ENCODE data around the gene SRA1.

- no peak for TF ChIP-seq TAF1 (conservative IDR thresholded peaks at IDR 0.05)
- TF ChIP-seq CTCF (IDR thresholded peaks at IDR 0.05; ENCODE audit: low read depth, low read length, missing input control): no peak
- TF ChIP-seq RAD21 (IDR thresholded peaks at IDR 0.05): no peak
- TF ChIP-seq JUND (IDR thresholded peaks at IDR 0.05): no peak
- no peak for TF ChIP-seq SP1 (IDR thresholded peaks at IDR 0.05)
- TF ChIP-seq HNF4A (conservative IDR thresholded peaks at IDR 0.05): no peak
- TF ChIP-seq MAX (IDR thresholded peaks at IDR 0.05): no peak
These were observed 36.9 kb upstream of the SRA1 start for GRCh38 chr5:140594169-140594568.
